Astrocyte (in vitro differentiated cells and primary cell): Measurements from ENCODE around the gene EFL1. TPM values are rescaled to one million over a fixed set of nuclear protein-coding genes. Genes with fewer than 3 reads are reported as not detected.

Source experiments
- DNase-seq: peaks from one replicate; pipeline ENCODE4 v3.0.0-alpha.2; 2010; ENCODE audit warnings: low read depth
- FAIRE-seq: peaks from 2 replicates; lab custom pipeline; 2011; peaks lifted over from hg19 to GRCh38; lab: Jason Lieb, UNC
- H2AFZ ChIP-seq: 2 replicates; pipeline ENCODE4 v1.6.0; 2012; ENCODE audit warnings: low read depth, low read length, inconsistent platforms
- H3K27ac ChIP-seq: 2 replicates; pipeline ENCODE4 v1.5.1; 2011; ENCODE audit warnings: low read depth, low read length, inconsistent platforms
- H3K27me3 ChIP-seq: 2 replicates; pipeline ENCODE4 v1.6.0; 2011; ENCODE audit warnings: low read length, inconsistent platforms; ENCODE audit not compliant: insufficient read depth
- H3K36me3 ChIP-seq: 2 replicates; pipeline ENCODE4 v1.5.1; 2011; ENCODE audit warnings: low read length, inconsistent platforms; ENCODE audit not compliant: insufficient read depth
- H3K4me1 ChIP-seq: 2 replicates; pipeline ENCODE4 v1.5.1; 2011; ENCODE audit warnings: low read length, inconsistent platforms; ENCODE audit not compliant: insufficient read depth
- H3K4me2 ChIP-seq: 2 replicates; pipeline ENCODE4 v1.6.0; 2012; ENCODE audit warnings: low read length, inconsistent platforms
- H3K4me3 ChIP-seq: 2 replicates; pipeline ENCODE4 v1.5.1; 2011; ENCODE audit warnings: low read depth, mild to moderate bottlenecking, low read length, inconsistent platforms; ENCODE audit not compliant: insufficient read depth
- H3K79me2 ChIP-seq: 2 replicates; pipeline ENCODE4 v1.6.0; 2012; ENCODE audit warnings: mild to moderate bottlenecking, low read length, inconsistent platforms; ENCODE audit not compliant: insufficient read depth
- H3K9ac ChIP-seq: 2 replicates; pipeline ENCODE4 v1.6.0; 2012; ENCODE audit warnings: mild to moderate bottlenecking, low read length, inconsistent platforms
- H3K9me3 ChIP-seq: 2 replicates; pipeline ENCODE4 v1.5.1; 2012; ENCODE audit warnings: low read depth, mild to moderate bottlenecking, low read length, inconsistent platforms; ENCODE audit not compliant: insufficient read depth
- H4K20me1 ChIP-seq: 2 replicates; pipeline ENCODE4 v1.6.0; 2012; ENCODE audit warnings: low read length, inconsistent platforms; ENCODE audit not compliant: insufficient read depth
- H3K27ac Mint-ChIP-seq: one replicate; pipeline ENCODE4 v1.8.0; 2021; ENCODE audit warnings: mild to moderate bottlenecking, mixed read lengths; ENCODE audit not compliant: unreplicated experiment
- H3K27me3 Mint-ChIP-seq: one replicate; pipeline ENCODE4 v1.8.0; 2021; ENCODE audit warnings: low read depth, mixed read lengths; ENCODE audit not compliant: unreplicated experiment
- H3K36me3 Mint-ChIP-seq: one replicate; pipeline ENCODE4 v1.8.0; 2021; ENCODE audit warnings: low read depth, mixed read lengths; ENCODE audit not compliant: unreplicated experiment
- H3K4me1 Mint-ChIP-seq: one replicate; pipeline ENCODE4 v1.8.0; 2021; ENCODE audit warnings: low read depth, mixed read lengths; ENCODE audit not compliant: unreplicated experiment
- H3K4me3 Mint-ChIP-seq: one replicate; pipeline ENCODE4 v1.8.0; 2021; ENCODE audit warnings: mild to moderate bottlenecking, moderate library complexity, mixed read lengths; ENCODE audit not compliant: unreplicated experiment
- H3K9me3 Mint-ChIP-seq: one replicate; pipeline ENCODE4 v1.8.0; 2021; ENCODE audit warnings: mild to moderate bottlenecking, mixed read lengths; ENCODE audit not compliant: unreplicated experiment
- EZH2 ChIP-seq: IDR thresholded peaks from 2 replicates; pipeline ENCODE4 v1.6.1; 2012; ENCODE audit warnings: mild to moderate bottlenecking, low read length, inconsistent platforms; ENCODE audit not compliant: insufficient read depth
- total RNA-seq: library from RNA; stranded (reverse); gene quantifications from 2 replicates; pipeline ENCODE4 v1.2.1, GENCODE V29; 2021
- TF ChIP-seq, protein P1 (sequence below): IDR thresholded peaks from 2 replicates; pipeline ENCODE4 v1.5.1; 2011; ENCODE audit warnings: low read depth, mild to moderate bottlenecking, inconsistent platforms, low read length, moderate library complexity; ENCODE audit not compliant: insufficient read depth

The EFL1 gene
- total RNA-seq, 1 donor from 2014 or later = 13.7 TPM

DNA sequence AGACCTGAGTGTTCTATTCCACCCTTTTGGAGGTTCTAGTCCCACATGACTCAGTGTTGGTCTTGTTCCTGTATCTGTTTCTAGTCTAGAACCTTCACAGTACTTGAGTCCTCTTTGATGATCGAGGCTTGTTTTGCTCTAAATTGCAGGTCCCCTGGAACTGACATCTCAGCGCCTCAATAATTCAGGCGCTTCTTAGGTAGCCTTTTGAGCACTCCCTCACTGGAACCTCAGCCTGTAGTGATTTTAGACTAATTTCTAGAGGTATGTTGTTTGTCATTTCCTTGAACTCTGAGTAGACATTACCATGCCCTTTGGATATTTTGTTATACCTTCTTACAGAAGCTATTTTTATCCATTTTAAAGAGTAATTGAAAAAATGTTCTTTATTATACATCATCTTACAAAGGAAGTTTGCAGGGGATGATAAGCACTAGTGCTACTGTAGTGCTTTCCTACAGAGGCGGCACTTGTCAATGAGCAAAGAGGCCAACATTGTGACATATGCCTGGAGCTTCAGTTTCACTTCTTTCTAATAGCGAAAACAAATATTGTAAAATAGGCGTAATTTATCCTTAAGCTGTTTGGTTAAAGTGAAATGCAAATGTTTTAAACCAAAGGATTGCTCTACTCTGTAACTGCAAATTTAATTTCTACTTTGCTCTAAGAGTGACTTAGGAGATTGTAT lies 75.7 kb downstream of the EFL1 start:
- DNase-seq (no peak), FAIRE-seq (peak; percentile 9)
- TF ChIP-seq, protein P1, sequence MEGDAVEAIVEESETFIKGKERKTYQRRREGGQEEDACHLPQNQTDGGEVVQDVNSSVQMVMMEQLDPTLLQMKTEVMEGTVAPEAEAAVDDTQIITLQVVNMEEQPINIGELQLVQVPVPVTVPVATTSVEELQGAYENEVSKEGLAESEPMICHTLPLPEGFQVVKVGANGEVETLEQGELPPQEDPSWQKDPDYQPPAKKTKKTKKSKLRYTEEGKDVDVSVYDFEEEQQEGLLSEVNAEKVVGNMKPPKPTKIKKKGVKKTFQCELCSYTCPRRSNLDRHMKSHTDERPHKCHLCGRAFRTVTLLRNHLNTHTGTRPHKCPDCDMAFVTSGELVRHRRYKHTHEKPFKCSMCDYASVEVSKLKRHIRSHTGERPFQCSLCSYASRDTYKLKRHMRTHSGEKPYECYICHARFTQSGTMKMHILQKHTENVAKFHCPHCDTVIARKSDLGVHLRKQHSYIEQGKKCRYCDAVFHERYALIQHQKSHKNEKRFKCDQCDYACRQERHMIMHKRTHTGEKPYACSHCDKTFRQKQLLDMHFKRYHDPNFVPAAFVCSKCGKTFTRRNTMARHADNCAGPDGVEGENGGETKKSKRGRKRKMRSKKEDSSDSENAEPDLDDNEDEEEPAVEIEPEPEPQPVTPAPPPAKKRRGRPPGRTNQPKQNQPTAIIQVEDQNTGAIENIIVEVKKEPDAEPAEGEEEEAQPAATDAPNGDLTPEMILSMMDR = no peak
- no peak for TF ChIP-seq EZH2
- Histone ChIP-seq H3K9ac (no peak overlapping the region), H3K4me3 (no peak overlapping the region), H3K9me3 (no peaks in the 10 kb centered on the region), H3K79me2 (no peaks in the 10 kb centered on the region), H3K27ac (no peak overlapping the region), H3K36me3 (no peaks in the 10 kb centered on the region), H3K27me3 (no peaks in the 10 kb centered on the region), H2AFZ (no peak overlapping the region), H3K4me2 (no peak overlapping the region), H3K4me1 (peaks cover 17% of the 10 kb centered on the region), H4K20me1 (no peaks in the 10 kb centered on the region)
- no peaks in the 10 kb centered on the region for H3K9me3 Mint-ChIP-seq
- H3K27me3 Mint-ChIP-seq = no peaks in the 10 kb centered on the region
- H3K27ac Mint-ChIP-seq = no peak overlapping the region
- H3K4me1 Mint-ChIP-seq = peaks cover 17% of the 10 kb centered on the region
- H3K4me3 Mint-ChIP-seq = no peak overlapping the region
- no peaks in the 10 kb centered on the region for H3K36me3 Mint-ChIP-seq

DNA sequence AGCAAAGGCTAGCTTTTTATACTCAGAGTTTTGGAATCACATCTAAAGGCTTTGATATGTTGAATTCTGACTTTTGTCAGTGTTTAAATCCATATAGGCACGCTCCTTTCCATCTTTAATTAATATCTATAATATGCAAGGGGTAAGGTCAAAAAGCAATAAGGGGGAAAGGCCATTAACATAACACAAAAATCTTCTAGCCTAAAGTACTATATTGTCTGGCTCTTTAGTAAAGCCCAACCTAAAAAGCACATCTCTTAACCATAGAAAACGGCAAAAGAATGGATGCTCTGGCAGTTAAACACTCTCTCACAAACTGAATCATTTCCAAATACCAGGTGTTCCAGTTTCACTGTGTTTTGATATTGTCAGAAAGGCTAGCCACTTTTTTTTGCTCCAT lies 76.4 kb downstream of the EFL1 start:
- H4K20me1 ChIP-seq = no peaks in the 10 kb centered on the region
- no peaks in the 10 kb centered on the region for H3K27me3 Mint-ChIP-seq
- no peak overlapping the region for H3K9ac ChIP-seq
- H3K4me3 Mint-ChIP-seq = no peak overlapping the region
- H3K36me3 ChIP-seq = no peaks in the 10 kb centered on the region
- H3K9me3 ChIP-seq = no peaks in the 10 kb centered on the region
- H3K79me2 ChIP-seq = no peaks in the 10 kb centered on the region
- no peak for DNase-seq
- no peaks in the 10 kb centered on the region for H3K36me3 Mint-ChIP-seq
- FAIRE-seq = no peak
- H3K4me1 Mint-ChIP-seq = peaks cover 17% of the 10 kb centered on the region
- H3K27me3 ChIP-seq = no peaks in the 10 kb centered on the region
- H3K27ac ChIP-seq = no peak overlapping the region
- TF ChIP-seq, protein P1 = no peak
- no peak for TF ChIP-seq EZH2
- H3K4me1 ChIP-seq = peaks cover 17% of the 10 kb centered on the region
- H2AFZ ChIP-seq = no peak overlapping the region
- no peak overlapping the region for H3K4me2 ChIP-seq
- no peak overlapping the region for H3K27ac Mint-ChIP-seq
- no peak overlapping the region for H3K4me3 ChIP-seq
- no peaks in the 10 kb centered on the region for H3K9me3 Mint-ChIP-seq

DNA sequence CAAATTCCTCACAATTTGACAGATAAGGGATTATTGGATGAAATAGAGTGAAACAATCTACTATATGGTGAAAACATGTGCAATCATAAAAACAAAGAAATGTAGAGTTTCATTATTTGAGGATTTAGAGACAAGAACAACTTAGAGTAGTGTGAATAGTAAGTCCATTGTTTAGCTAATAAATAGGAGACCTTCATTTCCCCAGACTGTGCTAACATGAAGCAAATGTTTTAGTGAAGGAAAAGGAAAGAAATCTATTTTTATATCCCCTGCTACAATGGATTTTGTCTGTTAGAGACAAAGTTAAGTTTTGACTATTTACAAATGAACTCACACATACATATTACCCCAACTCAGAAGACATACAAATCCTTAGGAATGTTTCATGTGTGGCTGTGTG lies 77.8 kb downstream of the EFL1 start:
- no peak overlapping the region for H2AFZ ChIP-seq
- FAIRE-seq (no peak), DNase-seq (no peak)
- peaks cover 17% of the 10 kb centered on the region for H3K4me1 ChIP-seq
- Mint-ChIP-seq H3K4me1 (peaks cover 22% of the 10 kb centered on the region), H3K27me3 (no peaks in the 10 kb centered on the region), H3K9me3 (no peaks in the 10 kb centered on the region), H3K36me3 (no peaks in the 10 kb centered on the region), H3K27ac (peak overlapping the region; percentile 43), H3K4me3 (peak overlapping the region; percentile 4)
- H3K4me3 ChIP-seq = no peak overlapping the region
- no peaks in the 10 kb centered on the region for H3K36me3 ChIP-seq
- no peak for TF ChIP-seq EZH2
- TF ChIP-seq, protein P1 = no peak
- H3K27me3 ChIP-seq = no peaks in the 10 kb centered on the region
- H3K27ac ChIP-seq = no peak overlapping the region
- no peak overlapping the region for H3K9ac ChIP-seq
- no peak overlapping the region for H3K4me2 ChIP-seq
- H3K9me3 ChIP-seq = no peaks in the 10 kb centered on the region
- no peaks in the 10 kb centered on the region for H4K20me1 ChIP-seq
- no peaks in the 10 kb centered on the region for H3K79me2 ChIP-seq
